GM12878 (cell line): ENCODE results near the gene SSR3. TPM values are rescaled to one million over a fixed set of nuclear protein-coding genes. Genes with fewer than 3 reads are reported as not detected.

Experiments
- ASH2L ChIP-seq: fragments of 300-600, 200-600 bp; sonication (generic); IDR thresholded peaks from 2 replicates; pipeline ENCODE4 v1.6.1; 2017; ENCODE audit warnings: low read depth, mild to moderate bottlenecking, borderline replicate concordance
- BHLHE40 ChIP-seq, 2 experiments: fragments of 450-650 bp in 1 of 2; IDR thresholded peaks; 2 replicates each; pipeline ENCODE4 v1.6.1; 2011 to 2017; ENCODE audit warnings: low read depth in 2 of 2, borderline replicate concordance in 1 of 2, improper control_type of control experiment in 1 of 2, low read length in 1 of 2, mild to moderate bottlenecking in 1 of 2
- CBFB ChIP-seq: IDR thresholded peaks from 2 replicates; pipeline ENCODE4 v1.6.1; 2016; ENCODE audit warnings: antibody characterized with exemption, low read depth
- CBX5 ChIP-seq: sonication (generic); IDR thresholded peaks from 2 replicates; pipeline ENCODE4 v1.6.1; 2016; ENCODE audit warnings: low read depth, moderate library complexity, mild to moderate bottlenecking, inconsistent platforms
- CREM ChIP-seq: IDR thresholded peaks from 2 replicates; pipeline ENCODE4 v1.6.1; 2014; ENCODE audit warnings: antibody characterized with exemption, low read depth
- DPF2 ChIP-seq: fragments of 450-650 bp; IDR thresholded peaks from 2 replicates; pipeline ENCODE4 v1.6.1; 2017; ENCODE audit warnings: mild to moderate bottlenecking
- FOS ChIP-seq: IDR thresholded peaks from 3 replicates; pipeline ENCODE4 v1.6.1; 2011; ENCODE audit warnings: borderline replicate concordance; ENCODE audit not compliant: insufficient read length; ENCODE audit errors: extremely low read depth
- HCFC1 ChIP-seq: fragments of 150-350 bp; IDR thresholded peaks from 2 replicates; pipeline ENCODE4 v1.6.1; 2014; ENCODE audit warnings: low read length
- JUNB ChIP-seq: IDR thresholded peaks from 2 replicates; pipeline ENCODE4 v1.6.1; 2016; ENCODE audit warnings: antibody characterized with exemption, mild to moderate bottlenecking
- KAT2A ChIP-seq: conservative IDR thresholded peaks from 2 replicates; pipeline ENCODE4 v1.6.1; 2011; ENCODE audit warnings: low read depth, low read length; ENCODE audit not compliant: control insufficient read depth
- MTA2 ChIP-seq: fragments of 450-650 bp; IDR thresholded peaks from 2 replicates; pipeline ENCODE4 v1.6.1; 2016; ENCODE audit warnings: low read depth, mild to moderate bottlenecking, moderate library complexity
- NR2C2 ChIP-seq: IDR thresholded peaks from 2 replicates; pipeline ENCODE4 v1.6.1; 2011; ENCODE audit warnings: borderline replicate concordance, low read depth; ENCODE audit not compliant: control insufficient read depth, insufficient read length
- NR2F1 ChIP-seq: fragments of 450-650 bp; conservative IDR thresholded peaks from 2 replicates; pipeline ENCODE4 v1.6.1; 2017; ENCODE audit warnings: mild to moderate bottlenecking
- POU2F2 ChIP-seq: IDR thresholded peaks from 3 replicates; pipeline ENCODE4 v1.6.1; 2011; ENCODE audit warnings: low read depth, mild to moderate bottlenecking, low read length, borderline replicate concordance
- RAD21 ChIP-seq: IDR thresholded peaks from 2 replicates; pipeline ENCODE4 v1.6.1; 2011; ENCODE audit warnings: mild to moderate bottlenecking, low read depth, low read length, moderate library complexity; ENCODE audit not compliant: insufficient read depth
- SIN3A ChIP-seq: IDR thresholded peaks from 2 replicates; pipeline ENCODE4 v1.6.1; 2012; ENCODE audit warnings: low read depth, low read length, improper control_type of control experiment
- SRF ChIP-seq, 2 experiments: IDR thresholded peaks; 2 replicates each; pipeline ENCODE4 v1.6.1; 2011; ENCODE audit warnings: low read depth in 2 of 2, low read length in 2 of 2, mild to moderate bottlenecking in 1 of 2, moderate library complexity in 1 of 2
- SUPT20H ChIP-seq: IDR thresholded peaks from 2 replicates; pipeline ENCODE4 v1.6.1; 2011; ENCODE audit warnings: low read depth, mild to moderate bottlenecking, low read length, moderate library complexity, borderline replicate concordance; ENCODE audit not compliant: control insufficient read depth
- SUZ12 ChIP-seq: fragments of 200-600 bp; sonication (generic); IDR thresholded peaks from one replicate; pipeline ENCODE4 v1.6.1; 2018; ENCODE audit warnings: antibody characterized with exemption, mild to moderate bottlenecking; ENCODE audit not compliant: unreplicated experiment
- TBL1XR1 ChIP-seq: IDR thresholded peaks from 2 replicates; pipeline ENCODE4 v1.6.1; 2012; ENCODE audit warnings: low read depth, low read length, improper control_type of control experiment
- TCF7 ChIP-seq: IDR thresholded peaks from 2 replicates; pipeline ENCODE4 v1.6.1; 2014; ENCODE audit warnings: antibody characterized with exemption, borderline replicate concordance
- ZNF274 ChIP-seq: IDR thresholded peaks from one replicate; pipeline ENCODE4 v1.8.0; 2011; ENCODE audit not compliant: insufficient read length, insufficient read depth
- polyA plus RNA-seq, 11 experiments: library from polyadenylated mRNA; depleted of rRNA in 4 of 11; unstranded in 6 of 11; stranded (reverse) in 5 of 11; fragments of >200 nt; fragmentation: Nextera tagmentation in 4 of 11; fragmentation: Illumina TruSeq in 1 of 11; extraction: Ambion mirVana in 4 of 11; extraction: Trizol in 1 of 11; gene quantifications; 1 replicate in 1 of 11; 2 replicates in 10 of 11; pipeline versions ENCODE4 v1.2.1 to v1.2.3, GENCODE V29; 2011 to 2016; ENCODE audit warnings: inconsistent platforms in 2 of 11, missing spikeins in 2 of 11, low read depth in 1 of 11
- total RNA-seq, 4 experiments: library from RNA; depleted of rRNA in 3 of 4; stranded (reverse); fragments of >200 nt in 3 of 4; fragmentation: Illumina TruSeq in 1 of 4; extraction: Trizol in 1 of 4; gene quantifications; 2 replicates each; pipeline versions ENCODE4 v1.2.1 to v1.2.3, GENCODE V29; 2013 to 2021
- TF ChIP-seq, protein P1 (sequence below): fragments of 450-650 bp; IDR thresholded peaks from 2 replicates; pipeline ENCODE4 v1.6.1; 2017; ENCODE audit warnings: mild to moderate bottlenecking, low read depth, inconsistent platforms; ENCODE audit not compliant: poor library complexity, severe bottlenecking
- TF ChIP-seq, protein P2 (sequence below): fragments of 450-650 bp; IDR thresholded peaks from 2 replicates; pipeline ENCODE4 v1.6.1; 2017; ENCODE audit warnings: borderline replicate concordance
- TF ChIP-seq, protein P3 (sequence below): IDR thresholded peaks from 2 replicates; pipeline ENCODE4 v1.6.1; 2012; ENCODE audit warnings: low read depth, low read length, improper control_type of control experiment
- TF ChIP-seq, protein P4 (sequence below): IDR thresholded peaks from 2 replicates; pipeline ENCODE4 v1.6.1; 2011; ENCODE audit warnings: low read depth, mild to moderate bottlenecking, low read length, moderate library complexity, borderline replicate concordance; ENCODE audit errors: extremely low read depth

Gene SSR3
- total and polyA plus RNA-seq, 10 of the 15 experiments (the other 5 are each of a cell fraction or from before 2014, with no cell fraction given), result 133 to 345 (median 191) TPM

DNA sequence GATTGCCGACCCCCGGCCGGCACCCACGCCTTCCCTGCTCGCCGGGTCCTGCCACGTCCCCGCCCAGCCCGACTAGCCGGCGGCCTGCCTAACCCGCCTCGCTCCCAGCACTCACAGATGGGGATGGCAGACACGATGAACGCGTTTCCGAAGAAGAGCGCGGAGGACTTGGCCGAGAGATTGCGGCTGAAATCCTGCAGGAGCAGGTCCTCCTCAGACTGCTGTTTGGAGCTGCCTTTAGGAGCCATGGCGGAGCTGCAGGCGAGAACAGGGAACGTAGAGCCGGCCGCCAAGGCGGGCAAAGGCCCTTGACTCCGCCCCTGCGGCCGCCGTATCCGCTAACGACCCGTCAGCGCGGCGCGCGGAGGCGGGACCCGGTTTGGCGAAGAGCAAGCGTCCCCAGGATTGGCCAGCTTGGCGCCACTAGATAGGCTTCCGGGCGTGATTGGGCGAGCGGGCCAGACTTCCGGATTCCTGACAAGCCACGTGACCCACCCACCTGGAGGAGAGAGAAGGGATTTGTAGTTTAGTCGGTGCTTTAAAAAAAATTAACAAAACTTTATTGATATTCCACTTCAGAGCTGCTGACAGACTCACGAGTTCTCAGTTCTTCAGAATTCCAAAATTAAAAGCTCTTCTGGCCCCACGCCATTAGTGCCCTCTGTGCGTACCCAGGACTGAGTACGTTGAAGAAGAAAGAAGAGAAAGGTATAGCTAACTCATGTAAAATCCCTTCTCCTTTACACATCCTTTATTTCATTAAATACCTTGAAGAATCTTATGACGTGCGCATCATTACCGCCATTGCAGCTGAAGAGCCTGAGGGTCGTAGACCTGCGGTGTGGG is at the start of gene SSR3 (continued):
- TF ChIP-seq, protein P1, sequence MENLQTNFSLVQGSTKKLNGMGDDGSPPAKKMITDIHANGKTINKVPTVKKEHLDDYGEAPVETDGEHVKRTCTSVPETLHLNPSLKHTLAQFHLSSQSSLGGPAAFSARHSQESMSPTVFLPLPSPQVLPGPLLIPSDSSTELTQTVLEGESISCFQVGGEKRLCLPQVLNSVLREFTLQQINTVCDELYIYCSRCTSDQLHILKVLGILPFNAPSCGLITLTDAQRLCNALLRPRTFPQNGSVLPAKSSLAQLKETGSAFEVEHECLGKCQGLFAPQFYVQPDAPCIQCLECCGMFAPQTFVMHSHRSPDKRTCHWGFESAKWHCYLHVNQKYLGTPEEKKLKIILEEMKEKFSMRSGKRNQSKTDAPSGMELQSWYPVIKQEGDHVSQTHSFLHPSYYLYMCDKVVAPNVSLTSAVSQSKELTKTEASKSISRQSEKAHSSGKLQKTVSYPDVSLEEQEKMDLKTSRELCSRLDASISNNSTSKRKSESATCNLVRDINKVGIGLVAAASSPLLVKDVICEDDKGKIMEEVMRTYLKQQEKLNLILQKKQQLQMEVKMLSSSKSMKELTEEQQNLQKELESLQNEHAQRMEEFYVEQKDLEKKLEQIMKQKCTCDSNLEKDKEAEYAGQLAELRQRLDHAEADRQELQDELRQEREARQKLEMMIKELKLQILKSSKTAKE, result peak; percentile 68
- TF ChIP-seq CBFB (peak; percentile 49; the same call in 1 of the 2 replicates), NR2C2 (no peak), HCFC1 (peak; percentile 97), FOS (peak; percentile 73), KAT2A (no peak), TBL1XR1 (no peak), ASH2L (no peak; the same call in 1 of the 2 replicates), SUPT20H (no peak), MTA2 (no peak), SUZ12 (no peak), POU2F2 (peak; percentile 27; the same call in 2 of the 3 replicates), CREM (peak; percentile 87), BHLHE40 (IDR thresholded peaks at IDR 0.05; ENCODE audit: borderline replicate concordance in 1 of 2, low read depth in 2 of 2, low read length in 1 of 2) (peak; percentile 64; a peak in 2 of 4 replicates), SIN3A (peak; percentile 79; the same call in 1 of the 2 replicates), RAD21 (no peak), SRF (IDR thresholded peaks at IDR 0.05; ENCODE audit: low read depth in 2 of 2, low read length in 2 of 2) (0 out of 4 replicates have a peak, but pooled peaks of 1 of the 2 experiments have one; percentile 23), CBX5 (peak; percentile 37; the same call in 1 of the 2 replicates), JUNB (peak; percentile 11; the same call in 1 of the 2 replicates), DPF2 (peak; percentile 58; the same call in 1 of the 2 replicates), ZNF274 (no peak), NR2F1 (no peak; the same call in 1 of the 2 replicates), TCF7 (no peak)
- TF ChIP-seq, protein P2, sequence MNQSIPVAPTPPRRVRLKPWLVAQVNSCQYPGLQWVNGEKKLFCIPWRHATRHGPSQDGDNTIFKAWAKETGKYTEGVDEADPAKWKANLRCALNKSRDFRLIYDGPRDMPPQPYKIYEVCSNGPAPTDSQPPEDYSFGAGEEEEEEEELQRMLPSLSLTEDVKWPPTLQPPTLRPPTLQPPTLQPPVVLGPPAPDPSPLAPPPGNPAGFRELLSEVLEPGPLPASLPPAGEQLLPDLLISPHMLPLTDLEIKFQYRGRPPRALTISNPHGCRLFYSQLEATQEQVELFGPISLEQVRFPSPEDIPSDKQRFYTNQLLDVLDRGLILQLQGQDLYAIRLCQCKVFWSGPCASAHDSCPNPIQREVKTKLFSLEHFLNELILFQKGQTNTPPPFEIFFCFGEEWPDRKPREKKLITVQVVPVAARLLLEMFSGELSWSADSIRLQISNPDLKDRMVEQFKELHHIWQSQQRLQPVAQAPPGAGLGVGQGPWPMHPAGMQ, result no peak
- TF ChIP-seq, protein P3, sequence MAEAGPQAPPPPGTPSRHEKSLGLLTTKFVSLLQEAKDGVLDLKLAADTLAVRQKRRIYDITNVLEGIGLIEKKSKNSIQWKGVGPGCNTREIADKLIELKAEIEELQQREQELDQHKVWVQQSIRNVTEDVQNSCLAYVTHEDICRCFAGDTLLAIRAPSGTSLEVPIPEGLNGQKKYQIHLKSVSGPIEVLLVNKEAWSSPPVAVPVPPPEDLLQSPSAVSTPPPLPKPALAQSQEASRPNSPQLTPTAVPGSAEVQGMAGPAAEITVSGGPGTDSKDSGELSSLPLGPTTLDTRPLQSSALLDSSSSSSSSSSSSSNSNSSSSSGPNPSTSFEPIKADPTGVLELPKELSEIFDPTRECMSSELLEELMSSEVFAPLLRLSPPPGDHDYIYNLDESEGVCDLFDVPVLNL, result peak; percentile 53; the same call in 1 of the 2 replicates
- TF ChIP-seq, protein P4, sequence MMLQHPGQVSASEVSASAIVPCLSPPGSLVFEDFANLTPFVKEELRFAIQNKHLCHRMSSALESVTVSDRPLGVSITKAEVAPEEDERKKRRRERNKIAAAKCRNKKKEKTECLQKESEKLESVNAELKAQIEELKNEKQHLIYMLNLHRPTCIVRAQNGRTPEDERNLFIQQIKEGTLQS, result peak; percentile 98
